H1 (cell line): Measurements from ENCODE around the gene PKNOX1. TPM values are rescaled to one million over a fixed set of nuclear protein-coding genes. Genes with fewer than 3 reads are reported as not detected.

Experiments
- CTCF ChIA-PET: fragments of 300-600 bp; sonication (Branson Sonifier 250); formaldehyde crosslinking; loops from one replicate; lab custom pipeline; 2021; ENCODE audit not compliant: partially characterized antibody; lab: Charles Lee
- POLR2A ChIA-PET: fragments of 300-600 bp; sonication (Branson Sonifier 250); formaldehyde crosslinking; loops from one replicate; lab custom pipeline; 2021; ENCODE audit warnings: inconsistent platforms; ENCODE audit not compliant: partially characterized antibody; lab: Charles Lee
- DNase-seq, 2 experiments: peaks; one replicate each; pipeline versions ENCODE4 v3.0.0 to v3.0.0-alpha.2; 2010 to 2022; ENCODE audit warnings: low spot score in 2 of 2, low read depth in 1 of 2, mixed read lengths in 1 of 2
- FAIRE-seq: peaks from 2 replicates; lab custom pipeline; 2011; peaks lifted over from hg19 to GRCh38; lab: Jason Lieb, UNC
- H2AFZ ChIP-seq: 2 replicates; pipeline ENCODE4 v1.8.1; 2012; ENCODE audit warnings: low read length, inconsistent platforms
- H2AK5ac ChIP-seq: 2 replicates; pipeline ENCODE4 v1.6.1; 2013; ENCODE audit warnings: low read depth, low read length
- H2BK120ac ChIP-seq: replicated peaks from 2 replicates; pipeline ENCODE3; 2013; ENCODE audit warnings: low read depth, low read length, inconsistent platforms
- H2BK12ac ChIP-seq: 2 replicates; pipeline ENCODE4 v1.6.1; 2013; ENCODE audit warnings: low read depth, low read length
- H2BK15ac ChIP-seq: 2 replicates; pipeline ENCODE4 v1.6.1; 2013; ENCODE audit warnings: low read length
- H2BK20ac ChIP-seq: 2 replicates; pipeline ENCODE4 v1.6.1; 2013; ENCODE audit warnings: low read length
- H2BK5ac ChIP-seq: 2 replicates; pipeline ENCODE4 v1.6.1; 2013; ENCODE audit warnings: low read depth, low read length
- H3K14ac ChIP-seq: 2 replicates; pipeline ENCODE4 v1.6.1; 2013; ENCODE audit warnings: inconsistent platforms; ENCODE audit not compliant: insufficient read length
- H3K18ac ChIP-seq: 2 replicates; pipeline ENCODE4 v1.6.1; 2013; ENCODE audit warnings: low read length; ENCODE audit errors: extremely low read depth
- H3K23ac ChIP-seq: 2 replicates; pipeline ENCODE4 v1.6.1; 2013; ENCODE audit warnings: inconsistent platforms; ENCODE audit not compliant: insufficient read length
- H3K23me2 ChIP-seq: 2 replicates; pipeline ENCODE4 v1.6.1; 2013; ENCODE audit warnings: low read depth, low read length
- H3K27ac ChIP-seq: 2 replicates; pipeline ENCODE4 v1.6.1; 2011; ENCODE audit warnings: low read depth, low read length, inconsistent platforms
- H3K27me3 ChIP-seq, 4 experiments: replicated peaks in 1 of 4; 1 replicate in 1 of 4; 2 replicates in 3 of 4; pipeline versions ENCODE4 v1.6.1 to v1.8.1; 2011 to 2013; ENCODE audit warnings: low read length in 3 of 4, mild to moderate bottlenecking in 3 of 4, inconsistent platforms in 2 of 4, mixed read lengths in 2 of 4, moderate library complexity in 1 of 4; ENCODE audit not compliant: control insufficient read depth in 3 of 4, insufficient read depth in 3 of 4; ENCODE audit errors: extremely low read depth in 1 of 4
- H3K36me3 ChIP-seq, 4 experiments: 2 replicates each; pipeline versions ENCODE4 v1.6.1 to v1.8.1; 2011 to 2013; ENCODE audit warnings: mild to moderate bottlenecking in 4 of 4, low read length in 3 of 4, moderate library complexity in 2 of 4, control low read depth in 1 of 4, inconsistent platforms in 1 of 4; ENCODE audit not compliant: insufficient read depth in 4 of 4, control insufficient read depth in 2 of 4
- H3K4ac ChIP-seq: replicated peaks from 2 replicates; pipeline ENCODE3; 2013; ENCODE audit warnings: low read length, low read depth, mixed read lengths, inconsistent platforms; ENCODE audit not compliant: insufficient read length
- H3K4me1 ChIP-seq, 4 experiments: replicated peaks in 1 of 4; 1 replicate in 1 of 4; 2 replicates in 3 of 4; pipeline versions ENCODE4 v1.6.1 to v1.8.1; 2011 to 2013; ENCODE audit warnings: low read length in 3 of 4, inconsistent platforms in 2 of 4, mixed read lengths in 1 of 4; ENCODE audit not compliant: insufficient read depth in 4 of 4, control insufficient read depth in 3 of 4
- H3K4me2 ChIP-seq, 2 experiments: 2 replicates each; pipeline versions ENCODE4 v1.6.1 to v1.8.1; 2011 to 2013; ENCODE audit warnings: low read depth in 2 of 2, low read length in 2 of 2, control low read depth in 1 of 2, inconsistent platforms in 1 of 2, mild to moderate bottlenecking in 1 of 2; ENCODE audit not compliant: insufficient read depth in 1 of 2
- H3K4me3 ChIP-seq, 4 experiments: fragments of 200-600, 300-600 bp in 1 of 4; sonication (generic), shearing (Covaris generic), sonication (Bioruptor Twin) in 1 of 4; 2 replicates each; pipeline versions ENCODE4 v1.5.1 to v1.8.1; 2011 to 2016; ENCODE audit warnings: low read length in 4 of 4, low read depth in 3 of 4, control low read depth in 2 of 4, inconsistent platforms in 2 of 4, mild to moderate bottlenecking in 2 of 4, mixed read lengths in 1 of 4, moderate library complexity in 1 of 4; ENCODE audit not compliant: insufficient read depth in 2 of 4; ENCODE audit errors: extremely low read depth in 1 of 4
- H3K56ac ChIP-seq: replicated peaks from 2 replicates; pipeline ENCODE3; 2013; ENCODE audit warnings: low read depth, mild to moderate bottlenecking, mixed read lengths, low read length, inconsistent platforms; ENCODE audit not compliant: insufficient read length
- H3K79me1 ChIP-seq: 2 replicates; pipeline ENCODE4 v1.6.1; 2013; ENCODE audit warnings: low read depth, low read length, control low read depth
- H3K79me2 ChIP-seq, 2 experiments: 2 replicates each; pipeline versions ENCODE4 v1.6.1 to v1.8.1; 2012 to 2013; ENCODE audit warnings: low read length in 2 of 2, mild to moderate bottlenecking in 2 of 2, inconsistent platforms in 1 of 2; ENCODE audit not compliant: insufficient read depth in 2 of 2, control insufficient read depth in 1 of 2
- H3K9ac ChIP-seq, 4 experiments: replicated peaks in 1 of 4; 1 replicate in 1 of 4; 2 replicates in 3 of 4; pipeline versions ENCODE4 v1.6.1 to v1.8.1; 2011 to 2013; ENCODE audit warnings: low read depth in 3 of 4, low read length in 3 of 4, control low read depth in 2 of 4, mild to moderate bottlenecking in 2 of 4, moderate library complexity in 2 of 4, inconsistent platforms in 1 of 4; ENCODE audit errors: extremely low read depth in 1 of 4
- H3K9me3 ChIP-seq, 2 experiments: 2 replicates each; pipeline versions ENCODE4 v1.6.1 to v1.8.1; 2012 to 2013; ENCODE audit warnings: mild to moderate bottlenecking in 2 of 2, moderate library complexity in 2 of 2, control low read depth in 1 of 2, inconsistent platforms in 1 of 2, low read depth in 1 of 2, low read length in 1 of 2, mixed read lengths in 1 of 2; ENCODE audit not compliant: insufficient read depth in 2 of 2
- H4K20me1 ChIP-seq, 2 experiments: replicated peaks in 1 of 2; 2 replicates each; pipeline versions ENCODE3 to v1.8.1; 2011 to 2013; ENCODE audit warnings: inconsistent platforms in 2 of 2, low read length in 2 of 2, mild to moderate bottlenecking in 1 of 2; ENCODE audit not compliant: insufficient read depth in 2 of 2, control insufficient read depth in 1 of 2
- H4K5ac ChIP-seq: 2 replicates; pipeline ENCODE4 v1.6.1; 2013; ENCODE audit warnings: low read length, low read depth, mixed read lengths, inconsistent platforms; ENCODE audit not compliant: insufficient read length
- H4K8ac ChIP-seq: 2 replicates; pipeline ENCODE4 v1.8.0; 2013; ENCODE audit warnings: mild to moderate bottlenecking, moderate library complexity, low read length, inconsistent platforms; ENCODE audit not compliant: insufficient read depth; ENCODE audit errors: extremely low read depth
- H4K91ac ChIP-seq: replicated peaks from 2 replicates; pipeline ENCODE3; 2013; ENCODE audit warnings: low read length, mixed read lengths, inconsistent platforms; ENCODE audit not compliant: insufficient read length
- CBX5 ChIP-seq: fragments of 300-800, 300-1000 bp; sonication (generic); IDR thresholded peaks from 2 replicates; pipeline ENCODE4 v1.7.1; 2016; ENCODE audit warnings: antibody characterized with exemption, low read length, low read depth
- CBX8 ChIP-seq: fragments of 300-800, 300-1000 bp; sonication (generic); IDR thresholded peaks from 2 replicates; pipeline ENCODE4 v1.7.1; 2016; ENCODE audit warnings: low read depth, low read length, borderline replicate concordance
- JUN ChIP-seq: IDR thresholded peaks from 2 replicates; pipeline ENCODE4 v1.6.1; 2011; ENCODE audit warnings: low read depth, mild to moderate bottlenecking, improper control_type of control experiment, low read length
- MAFK ChIP-seq: IDR thresholded peaks from 2 replicates; pipeline ENCODE4 v1.6.1; 2012; ENCODE audit warnings: low read depth, mild to moderate bottlenecking, improper control_type of control experiment, low read length
- TAF1 ChIP-seq: IDR thresholded peaks from 2 replicates; pipeline ENCODE4 v1.6.1; 2011; ENCODE audit warnings: mild to moderate bottlenecking, low read depth, low read length
- ZNF274 ChIP-seq: IDR thresholded peaks from 2 replicates; pipeline ENCODE4 v1.7.0; 2012; ENCODE audit warnings: low read length, borderline replicate concordance; ENCODE audit errors: extremely low read depth
- WGBS, 2 experiments: shearing (Covaris generic) in 1 of 2; methylation state at CpG; one replicate each; pipeline versions ENCODE4 v1.1.6 to v1.1.7; 2013 to 2015; ENCODE audit warnings: low lambda C conversion rate in 2 of 2, mixed read lengths in 2 of 2, inconsistent platforms in 1 of 2, low coverage in 1 of 2, missing lambda C conversion rate in 1 of 2; ENCODE audit not compliant: insufficient replicate concordance in 2 of 2, insufficient coverage in 1 of 2, insufficient read length in 1 of 2; ENCODE audit errors: extremely low coverage in 1 of 2, missing lambda C conversion rate in 1 of 2; 5-methylcytosine and 5-hydroxymethylcytosine counted together
- polyA plus RNA-seq, 7 experiments: library from polyadenylated mRNA; depleted of rRNA in 3 of 7; stranded (reverse) in 5 of 7; unstranded in 2 of 7; fragments of >200 nt in 5 of 7; fragments of 200-250 nt in 2 of 7; gene quantifications; 1 replicate in 5 of 7; 2 replicates in 1 of 7; 4 replicates in 1 of 7; pipeline versions ENCODE4 v1.2.1 to v1.2.3, GENCODE V29; 2011 to 2013; ENCODE audit warnings: missing spikeins in 2 of 7, mixed read lengths in 2 of 7
- total RNA-seq: library from RNA; stranded (reverse); fragmentation: NEBNext Ultra II Directional; extraction: Animal tissue kit (Norgen Biotek cat#: 25700); gene quantifications from 2 replicates; pipeline ENCODE4 v1.2.1, GENCODE V29; 2021
- TF ChIP-seq, protein P1 (sequence below): IDR thresholded peaks from 2 replicates; pipeline ENCODE4 v1.6.1; 2012; ENCODE audit warnings: low read length, inconsistent platforms

The PKNOX1 gene
- total and polyA plus RNA-seq, 2 of the 8 experiments (the other 6 are each of a cell fraction or from before 2014, with no cell fraction given), result 20.4 to 31.9 TPM

DNA sequence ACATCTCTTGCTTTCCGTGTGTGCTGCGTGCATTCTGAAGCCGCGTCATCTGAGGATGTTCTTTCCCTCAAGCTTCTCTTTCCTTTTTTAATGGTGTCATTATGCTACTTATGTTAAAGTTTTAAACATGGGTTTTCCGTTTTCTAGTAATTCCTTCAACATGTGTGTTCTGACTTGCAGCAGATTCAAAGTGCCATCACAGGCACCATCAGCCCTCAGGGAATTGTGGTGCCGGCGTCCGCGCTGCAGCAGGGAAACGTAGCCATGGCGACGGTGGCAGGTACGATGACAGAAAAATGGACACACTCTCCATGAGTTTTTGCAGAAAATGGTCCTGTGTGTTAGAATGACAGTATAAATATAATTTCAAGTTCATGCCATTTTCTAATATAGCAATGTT, 42.4 kb downstream of the PKNOX1 start:
- no peak overlapping the region for H4K91ac ChIP-seq
- H3K56ac ChIP-seq, result no peak overlapping the region
- no peak for FAIRE-seq

More for the DNA sequence above, 42.4 kb downstream of the PKNOX1 start:
- Histone ChIP-seq H3K9ac (no peak overlapping the region), H4K8ac (no peak overlapping the region), H3K79me1 (peaks cover 2% of the 10 kb centered on the region; the same call in 1 of the 2 replicates), H3K9me3 (no peaks in the 10 kb centered on the region), H3K4ac (no peak overlapping the region), H3K27ac (no peak overlapping the region), H3K79me2 (no peaks in the 10 kb centered on the region), H2AFZ (no peak overlapping the region), H3K27me3 (no peaks in the 10 kb centered on the region), H2BK15ac (no peak overlapping the region), H3K4me2 (no peak overlapping the region), H3K14ac (no peak overlapping the region), H2BK12ac (no peak overlapping the region), H3K23me2 (no peaks in the 10 kb centered on the region), H2BK120ac (no peak overlapping the region), H4K20me1 (no peaks in the 10 kb centered on the region), H2BK20ac (no peak overlapping the region), H2AK5ac (no peak overlapping the region), H4K5ac (no peak overlapping the region), H3K18ac (no peak overlapping the region), H3K4me3 (no peak overlapping the region), H3K4me1 (no peaks in the 10 kb centered on the region), H3K36me3 (peaks cover 7 to 37% (median 13%) of the 10 kb centered on the region in 4 experiments; a peak in 6 of 8 replicates), H3K23ac (no peak overlapping the region), H2BK5ac (no peak overlapping the region)
- 95% methylated on average over 13 of the region's 13 CpGs; no CpG with 5 or more reads in 1 of the 2 experiments for WGBS, 2 experiments
- POLR2A ChIA-PET, result no interaction called here
- DNase-seq, result no peak
- TF ChIP-seq JUN (no peak), CBX5 (no peak), TAF1 (no peak), CBX8 (no peak), ZNF274 (no peak), MAFK (no peak)
- TF ChIP-seq, protein P1, sequence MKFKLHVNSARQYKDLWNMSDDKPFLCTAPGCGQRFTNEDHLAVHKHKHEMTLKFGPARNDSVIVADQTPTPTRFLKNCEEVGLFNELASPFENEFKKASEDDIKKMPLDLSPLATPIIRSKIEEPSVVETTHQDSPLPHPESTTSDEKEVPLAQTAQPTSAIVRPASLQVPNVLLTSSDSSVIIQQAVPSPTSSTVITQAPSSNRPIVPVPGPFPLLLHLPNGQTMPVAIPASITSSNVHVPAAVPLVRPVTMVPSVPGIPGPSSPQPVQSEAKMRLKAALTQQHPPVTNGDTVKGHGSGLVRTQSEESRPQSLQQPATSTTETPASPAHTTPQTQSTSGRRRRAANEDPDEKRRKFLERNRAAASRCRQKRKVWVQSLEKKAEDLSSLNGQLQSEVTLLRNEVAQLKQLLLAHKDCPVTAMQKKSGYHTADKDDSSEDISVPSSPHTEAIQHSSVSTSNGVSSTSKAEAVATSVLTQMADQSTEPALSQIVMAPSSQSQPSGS, result no peak
- CTCF ChIA-PET, result no interaction called here
